ENCODE measurements around the gene R3HDM4. TPM values are rescaled to one million over a fixed set of nuclear protein-coding genes. Genes with fewer than 3 reads are reported as not detected.
"Not testable (repeated sequence)": the region's sequence is repeated elsewhere in the genome, so short reads cannot be mapped to it uniquely, and the experiment has no call there.

The R3HDM4 gene
- total RNA-seq, 2 donors from 2014 or later = 48.4 to 68.3 TPM

DNA sequence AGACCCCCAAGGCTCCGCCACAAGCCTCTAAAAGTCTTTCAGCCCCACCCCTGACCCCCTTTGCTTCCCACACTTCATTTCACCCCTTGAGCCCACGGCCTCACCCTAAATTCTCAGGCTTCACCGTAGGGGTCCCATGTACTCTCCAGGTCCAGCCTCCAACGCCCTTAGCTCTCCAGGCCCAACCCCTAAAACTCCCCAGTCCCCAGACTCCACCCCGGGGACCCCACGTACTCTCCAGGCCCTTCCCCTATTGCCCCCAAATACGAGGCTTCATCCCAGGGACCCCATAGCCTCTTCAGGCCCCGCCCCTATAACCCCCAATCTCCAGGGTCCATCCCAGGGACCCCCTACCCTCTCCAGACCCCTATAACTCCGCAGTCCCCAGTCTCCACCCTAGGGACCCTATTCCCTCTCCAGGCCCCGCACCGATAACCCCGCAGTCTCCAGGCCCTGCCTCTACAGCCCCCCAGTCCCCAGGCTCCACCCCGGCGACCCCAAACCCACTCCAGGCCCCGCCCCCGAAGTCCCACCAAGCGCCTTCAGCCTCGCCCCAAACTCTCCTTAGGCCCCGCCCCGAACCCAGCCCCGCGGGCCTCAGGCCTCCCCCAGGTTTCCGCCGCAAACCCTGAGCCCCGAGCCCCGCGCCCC, 20.7 kb downstream of the R3HDM4 start:
- no peak for ATAC-seq
- DNase-seq (ENCODE audit: low spot score) = no peak
- no peaks in the 10 kb centered on the region for H3K27me3 Mint-ChIP-seq
- H3K4me1 Mint-ChIP-seq (ENCODE audit: low read depth in 2 of 2) = peaks cover 12 to 14% of the 10 kb centered on the region in 2 donors
- peak overlapping the region; percentile 86 for H3K4me3 Mint-ChIP-seq
- no peaks in the 10 kb centered on the region for H3K9me3 Mint-ChIP-seq
- no peaks in the 10 kb centered on the region for H3K36me3 Mint-ChIP-seq
- H3K27ac Mint-ChIP-seq = peak overlapping the region; percentile 98 to 99

DNA sequence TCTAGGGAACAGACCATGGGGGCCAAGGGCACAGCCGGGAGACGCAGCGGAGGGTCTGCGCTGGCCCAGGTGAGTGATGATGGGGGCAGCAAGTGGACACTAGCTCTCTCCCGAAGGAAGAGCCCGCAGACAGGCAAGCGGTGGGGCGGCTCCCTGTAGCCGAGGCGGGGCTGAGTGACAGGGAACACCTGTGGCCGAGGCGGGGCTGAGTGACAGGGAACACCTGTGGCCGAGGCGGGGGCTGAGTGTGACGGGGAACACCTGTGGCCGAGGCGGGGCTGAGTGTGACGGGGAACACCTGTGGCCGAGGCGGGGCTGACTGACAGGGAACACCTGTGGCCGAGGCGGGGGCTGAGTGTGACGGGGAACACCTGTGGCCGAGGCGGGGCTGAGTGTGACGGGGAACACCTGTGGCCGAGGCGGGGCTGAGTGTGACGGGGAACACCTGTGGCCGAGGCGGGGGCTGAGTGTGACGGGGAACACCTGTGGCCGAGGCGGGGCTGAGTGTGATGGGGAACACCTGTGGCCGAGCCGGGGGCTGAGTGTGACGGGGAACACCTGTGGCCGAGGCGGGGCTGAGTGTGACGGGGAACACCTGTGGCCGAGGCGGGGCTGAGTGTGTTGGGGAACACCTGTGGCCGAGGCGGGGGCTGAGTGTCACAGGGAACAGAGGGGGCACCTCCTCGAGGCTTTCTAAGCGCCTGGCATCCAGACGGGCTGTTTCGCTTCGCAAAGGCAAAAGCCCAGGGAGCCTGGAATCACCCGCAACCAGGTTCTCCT, 21.4 kb downstream of the R3HDM4 start:
- peak overlapping the region; percentile 98 to 99 for H3K27ac Mint-ChIP-seq
- H3K4me1 Mint-ChIP-seq (ENCODE audit: low read depth in 2 of 2) = peaks cover 12 to 14% of the 10 kb centered on the region in 2 donors
- not testable (repeated sequence) for ATAC-seq

DNA sequence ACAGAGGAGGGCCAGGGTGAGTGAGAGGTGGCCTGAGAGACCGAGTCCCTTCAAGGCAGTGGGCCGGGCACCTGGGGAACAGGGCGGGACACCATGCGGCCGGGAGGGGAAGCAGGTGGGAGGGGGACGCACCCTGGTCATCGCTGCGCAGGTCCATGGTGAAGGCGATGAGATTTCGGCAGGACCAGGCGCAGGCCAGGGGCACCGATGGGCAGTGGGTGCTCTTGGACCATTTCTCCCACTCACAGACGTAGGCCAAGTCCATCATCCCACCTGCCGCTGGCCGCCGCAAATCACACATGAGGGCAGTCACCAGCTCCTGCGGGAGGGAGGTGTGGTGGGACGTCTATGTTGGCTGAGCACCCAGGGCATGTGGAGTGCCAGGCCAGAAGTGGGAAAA, 22.2 kb downstream of the R3HDM4 start:
- no peak for ATAC-seq
- DNase-seq (ENCODE audit: low spot score) = no peak
- Mint-ChIP-seq H3K4me1 (ENCODE audit: low read depth in 2 of 2) (peaks cover 12 to 14% of the 10 kb centered on the region in 2 donors), H3K4me3 (peak overlapping the region; percentile 56), H3K27ac (peak overlapping the region; percentile 35 to 63), H3K27me3 (no peaks in the 10 kb centered on the region), H3K9me3 (no peaks in the 10 kb centered on the region), H3K36me3 (no peaks in the 10 kb centered on the region)

More for the DNA sequence above, 21.4 kb downstream of the R3HDM4 start:
- not testable (repeated sequence) for H3K36me3 Mint-ChIP-seq; DNase-seq (ENCODE audit: low spot score); H3K27me3 Mint-ChIP-seq; H3K9me3 Mint-ChIP-seq
- peak overlapping the region; percentile 86 for H3K4me3 Mint-ChIP-seq

DNA sequence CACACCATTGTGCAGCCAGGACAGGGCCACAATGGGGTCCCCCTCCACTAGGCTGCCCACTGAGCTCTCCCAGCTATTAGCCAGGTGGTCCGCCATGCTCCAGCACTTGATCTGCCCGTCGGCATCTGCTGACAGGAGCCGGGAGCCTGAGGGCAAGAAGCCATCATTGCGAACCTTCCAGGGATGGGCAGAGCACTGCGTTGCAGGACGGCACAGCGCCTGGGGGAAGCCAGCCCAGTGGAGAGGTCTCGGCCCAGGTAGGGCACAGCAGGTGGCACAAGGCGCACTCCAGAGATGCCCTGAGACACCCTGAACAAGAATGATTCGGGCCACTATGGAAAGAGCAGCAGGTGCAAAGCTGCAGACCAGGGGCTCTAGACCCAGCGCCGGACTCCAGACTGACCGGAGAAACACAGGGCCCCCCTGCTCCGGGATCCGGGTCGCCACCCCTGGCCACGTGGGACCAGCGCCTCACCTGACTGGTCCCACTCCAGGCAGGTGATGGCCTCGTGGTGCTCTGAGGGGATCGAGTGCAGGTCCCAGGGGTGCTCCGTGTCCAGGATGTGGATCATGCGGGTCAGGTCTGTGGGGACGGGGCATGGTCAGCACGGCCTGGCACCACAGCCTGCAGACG, 23.2 kb downstream of the R3HDM4 start:
- H3K4me1 Mint-ChIP-seq (ENCODE audit: low read depth in 2 of 2) = peaks cover 12 to 14% of the 10 kb centered on the region in 2 donors
- no peaks in the 10 kb centered on the region for H3K36me3 Mint-ChIP-seq
- ATAC-seq (no peak), DNase-seq (ENCODE audit: low spot score) (no peak)
- no peak overlapping the region for H3K4me3 Mint-ChIP-seq
- H3K27ac Mint-ChIP-seq = no peak overlapping the region
- H3K27me3 Mint-ChIP-seq = no peaks in the 10 kb centered on the region
- no peaks in the 10 kb centered on the region for H3K9me3 Mint-ChIP-seq

DNA sequence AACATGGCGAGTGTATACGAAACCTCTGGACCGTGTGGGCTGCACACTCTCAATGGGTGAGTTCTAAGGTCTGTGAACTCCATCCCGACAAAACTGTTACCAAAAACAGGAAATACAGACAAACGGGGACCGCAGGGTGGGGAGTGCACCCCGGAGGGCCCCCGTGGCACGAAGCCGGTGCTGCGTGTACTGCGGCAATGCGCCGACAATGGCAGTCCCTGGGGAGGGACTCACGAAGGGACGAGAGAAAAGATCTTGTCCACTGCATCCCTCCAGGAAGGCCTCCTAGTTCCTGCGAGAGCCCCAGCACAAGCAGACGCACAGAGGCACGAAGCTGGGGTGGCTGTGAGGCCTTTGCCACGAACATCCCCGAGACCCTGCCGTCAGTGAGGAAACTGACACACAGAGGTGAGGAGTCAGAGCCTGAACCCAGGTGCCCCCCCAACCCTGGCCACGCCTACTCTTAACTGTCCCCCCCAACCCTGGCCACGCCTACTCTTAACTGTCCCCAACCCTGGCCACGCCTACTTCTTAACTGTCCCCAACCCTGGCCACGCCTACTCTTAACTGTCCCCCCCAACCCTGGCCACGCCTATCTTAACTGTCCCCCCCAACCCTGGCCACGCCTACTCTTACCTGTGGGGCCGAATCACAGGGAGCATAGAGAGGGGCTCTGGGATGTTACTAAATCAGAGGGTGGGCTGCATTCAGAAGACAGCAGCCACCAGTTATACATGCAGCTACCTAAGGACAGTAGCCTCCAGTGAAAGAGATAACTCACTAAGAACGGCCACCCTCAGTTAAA, 24.2 kb downstream of the R3HDM4 start:
- Mint-ChIP-seq H3K36me3 (no peaks in the 10 kb centered on the region), H3K27me3 (no peaks in the 10 kb centered on the region), H3K4me3 (no peak overlapping the region), H3K27ac (no peak overlapping the region), H3K9me3 (no peaks in the 10 kb centered on the region), H3K4me1 (ENCODE audit: low read depth in 2 of 2) (peaks cover 12 to 13% of the 10 kb centered on the region in 2 donors)
- ATAC-seq (no peak), DNase-seq (ENCODE audit: low spot score) (no peak)

DNA sequence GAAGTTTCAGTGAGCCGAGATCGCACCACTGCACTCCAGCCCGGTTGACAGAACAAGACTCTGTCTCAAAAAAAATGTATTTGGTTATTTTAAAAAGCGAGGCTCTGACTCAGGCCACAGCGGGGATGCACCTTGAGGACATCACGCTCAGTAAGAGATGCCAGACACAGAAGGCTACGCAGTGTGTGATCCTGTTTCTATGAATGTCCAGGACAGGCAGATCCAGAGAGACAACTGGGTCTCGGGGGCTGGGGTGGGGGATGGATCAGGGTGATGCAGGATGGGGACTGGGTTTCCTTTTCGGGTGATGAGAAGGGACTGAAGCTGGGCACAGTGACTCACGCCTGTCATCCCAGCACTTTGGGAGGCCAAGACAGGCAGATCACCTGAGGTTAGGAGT, 25.4 kb downstream of the R3HDM4 start:
- peaks cover 2 to 4% of the 10 kb centered on the region in 2 donors for H3K4me1 Mint-ChIP-seq (ENCODE audit: low read depth in 2 of 2)
- H3K27me3 Mint-ChIP-seq = no peaks in the 10 kb centered on the region
- H3K36me3 Mint-ChIP-seq = no peaks in the 10 kb centered on the region
- H3K9me3 Mint-ChIP-seq = no peaks in the 10 kb centered on the region
- ATAC-seq (no peak), DNase-seq (ENCODE audit: low spot score) (no peak)
- H3K4me3 Mint-ChIP-seq = no peak overlapping the region
- H3K27ac Mint-ChIP-seq = no peak overlapping the region

DNA sequence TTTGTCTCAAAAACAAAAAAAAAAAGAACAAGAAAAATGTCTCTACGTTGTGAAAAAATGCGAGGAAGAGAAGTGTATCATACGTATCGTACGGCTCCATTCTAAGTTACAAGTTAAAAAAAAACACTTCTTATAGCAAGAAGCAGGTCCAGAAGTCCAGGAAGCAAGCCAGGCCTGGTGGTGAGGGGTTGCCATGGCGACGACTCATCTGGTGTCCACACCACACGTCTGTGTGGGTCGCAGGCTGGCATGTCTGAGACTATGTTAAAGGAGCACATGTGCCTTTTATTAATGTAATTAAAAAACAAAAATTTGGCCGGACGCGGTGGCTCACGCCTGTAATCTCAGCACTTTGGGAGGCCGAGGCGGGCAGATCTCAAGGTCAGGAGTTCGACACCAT, 25.9 kb downstream of the R3HDM4 start:
- no peak for ATAC-seq
- Mint-ChIP-seq H3K27ac (no peak overlapping the region), H3K4me3 (no peak overlapping the region), H3K9me3 (no peaks in the 10 kb centered on the region), H3K27me3 (no peaks in the 10 kb centered on the region), H3K4me1 (ENCODE audit: low read depth in 2 of 2) (peaks cover under 1% of the 10 kb centered on the region in 2 donors), H3K36me3 (no peaks in the 10 kb centered on the region)
- no peak for DNase-seq (ENCODE audit: low spot score)

DNA sequence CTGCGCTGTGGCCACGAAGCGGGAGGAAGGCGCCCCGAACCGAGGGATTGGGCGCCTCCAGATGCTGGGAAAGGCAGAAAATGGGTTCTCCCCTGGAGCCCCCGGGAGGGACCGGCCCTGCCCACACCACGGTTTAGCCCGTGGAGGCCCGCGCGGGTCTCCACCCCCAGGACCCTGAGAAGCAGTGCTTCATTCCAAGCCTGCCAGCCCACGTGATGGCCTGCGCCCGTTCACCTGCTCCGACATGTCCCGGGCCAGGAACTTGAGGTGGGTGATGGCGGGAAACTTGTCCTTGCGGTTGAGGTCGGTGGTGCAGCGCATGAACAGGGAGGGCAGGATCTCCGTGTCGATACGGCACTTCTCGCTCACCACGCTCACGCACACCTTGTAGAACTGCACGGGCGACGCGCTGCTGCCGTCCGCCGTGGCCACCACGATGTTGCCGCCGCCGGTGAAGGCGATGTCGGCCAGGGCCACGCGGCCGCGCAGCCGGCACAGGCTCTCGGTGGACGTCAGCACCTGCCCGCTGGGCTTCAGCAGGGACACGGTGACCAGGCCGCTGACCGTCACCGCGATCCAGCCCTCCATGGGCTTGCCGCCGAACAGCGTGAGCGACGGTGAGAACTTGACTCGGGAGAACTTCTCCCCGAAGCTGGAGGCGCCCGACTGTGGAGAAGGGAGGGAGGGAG, 27.3 kb downstream of the R3HDM4 start:
- Mint-ChIP-seq H3K27me3 (no peaks in the 10 kb centered on the region), H3K4me3 (no peak overlapping the region), H3K4me1 (ENCODE audit: low read depth in 2 of 2) (no peaks in the 10 kb centered on the region), H3K27ac (no peak overlapping the region), H3K36me3 (no peaks in the 10 kb centered on the region), H3K9me3 (no peaks in the 10 kb centered on the region)
- DNase-seq (ENCODE audit: low spot score) (no peak), ATAC-seq (no peak)

DNA sequence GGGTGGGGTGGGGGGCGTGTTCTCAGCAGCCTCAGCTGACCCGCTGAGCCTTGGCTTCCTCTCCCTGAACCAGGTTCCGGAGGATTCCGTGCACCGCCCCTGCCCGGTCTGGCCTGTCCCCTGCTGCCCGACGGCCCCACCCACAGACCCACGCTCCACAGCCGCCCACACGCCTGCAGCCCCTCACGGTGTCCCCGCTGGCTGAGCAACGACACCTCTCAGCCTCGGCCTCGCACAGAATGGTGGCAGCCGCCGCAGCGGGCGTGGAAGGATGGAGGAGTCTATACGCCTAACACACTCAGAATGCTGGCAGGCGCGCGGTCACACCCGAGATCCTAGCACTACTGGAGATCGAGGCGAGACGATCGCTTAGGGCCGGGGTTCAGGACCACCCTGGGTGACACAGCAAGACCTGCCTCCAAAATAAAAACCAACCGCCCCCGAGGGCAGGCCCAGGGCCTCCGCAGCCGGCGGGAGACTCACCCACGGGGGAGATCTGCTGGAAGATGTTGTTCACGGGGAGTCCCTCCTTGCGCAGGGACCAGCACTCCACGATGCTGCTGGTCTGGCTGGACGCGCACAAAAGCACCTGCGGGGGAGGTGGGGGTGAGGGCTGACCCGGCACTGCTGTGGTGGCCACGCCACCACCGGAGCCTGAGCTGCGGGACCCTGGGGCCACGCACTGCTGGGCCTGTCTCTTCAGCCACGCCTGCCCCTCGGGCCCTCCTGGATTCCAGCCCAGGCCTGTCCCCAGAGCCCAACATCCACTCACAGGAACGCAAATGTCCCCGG, 28.4 kb downstream of the R3HDM4 start:
- Mint-ChIP-seq H3K27me3 (no peaks in the 10 kb centered on the region), H3K9me3 (no peaks in the 10 kb centered on the region), H3K4me3 (no peak overlapping the region), H3K36me3 (no peaks in the 10 kb centered on the region), H3K27ac (no peak overlapping the region), H3K4me1 (ENCODE audit: low read depth in 2 of 2) (no peaks in the 10 kb centered on the region)
- ATAC-seq = peak in 1 of 2 donors; percentile 3
- no peak for DNase-seq (ENCODE audit: low spot score)

DNA sequence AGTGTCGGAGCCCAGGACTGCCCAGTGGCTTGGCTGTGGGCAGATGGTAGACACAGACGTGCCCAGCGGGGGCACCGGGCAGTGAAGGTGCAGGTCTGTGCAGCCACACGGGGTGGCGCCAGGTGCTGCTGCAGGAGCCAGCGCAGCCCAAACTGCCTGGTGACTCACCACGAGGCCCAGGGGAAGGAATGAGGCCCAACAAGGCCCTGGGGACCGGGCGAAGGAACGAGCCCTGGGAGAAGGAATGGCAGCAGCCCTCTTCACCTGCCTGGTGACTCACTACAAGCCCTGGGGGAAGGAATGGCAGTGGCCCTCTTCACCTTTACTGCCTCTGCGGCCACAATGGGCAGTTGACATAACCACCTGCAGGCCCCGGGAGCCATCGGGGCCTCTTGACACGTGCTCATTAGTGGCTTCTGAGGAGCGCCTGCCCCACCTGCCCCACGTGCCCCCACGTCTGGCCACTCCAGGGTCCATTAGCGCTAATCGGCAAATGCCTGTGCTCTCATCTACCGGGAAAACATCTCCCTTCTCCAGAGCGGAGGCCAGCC, 29.3 kb downstream of the R3HDM4 start:
- no peak overlapping the region for H3K27ac Mint-ChIP-seq
- H3K4me1 Mint-ChIP-seq (ENCODE audit: low read depth in 2 of 2) = no peaks in the 10 kb centered on the region
- no peaks in the 10 kb centered on the region for H3K36me3 Mint-ChIP-seq
- ATAC-seq = peak in 1 of 2 donors; percentile 4
- no peak for DNase-seq (ENCODE audit: low spot score)
- no peaks in the 10 kb centered on the region for H3K27me3 Mint-ChIP-seq
- no peaks in the 10 kb centered on the region for H3K9me3 Mint-ChIP-seq
- no peak overlapping the region for H3K4me3 Mint-ChIP-seq

DNA sequence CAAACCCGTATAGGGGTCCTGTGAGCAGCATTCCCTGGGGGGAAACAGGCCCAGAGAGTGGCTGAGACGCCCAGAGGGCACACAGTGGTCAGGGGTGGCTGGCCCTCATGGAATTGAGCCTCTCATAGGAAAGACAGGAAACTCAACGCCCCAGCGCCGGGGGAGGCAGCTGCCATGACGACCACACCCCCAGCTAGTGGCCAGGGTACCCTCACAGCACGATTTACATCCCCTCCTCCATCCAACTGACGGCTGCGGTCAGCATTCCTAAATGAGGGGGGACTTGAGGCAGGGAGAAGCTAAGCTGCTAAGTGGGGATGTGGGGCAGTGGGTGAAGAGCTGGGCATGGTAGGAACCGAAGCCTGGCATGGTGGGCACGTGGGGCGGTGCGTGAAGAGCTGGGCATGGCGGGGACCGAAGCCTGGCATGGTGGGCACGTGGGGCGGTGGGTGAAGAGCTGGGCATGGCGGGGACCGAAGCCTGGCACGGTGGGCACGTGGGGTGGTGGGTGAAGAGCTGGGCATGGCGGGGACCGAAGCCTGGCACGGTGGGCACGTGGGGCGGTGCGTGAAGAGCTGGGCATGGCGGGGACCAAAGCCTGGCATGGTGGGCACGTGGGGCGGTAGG, 30.0 kb downstream of the R3HDM4 start:
- no peaks in the 10 kb centered on the region for H3K9me3 Mint-ChIP-seq
- no peaks in the 10 kb centered on the region for H3K27me3 Mint-ChIP-seq
- no peak overlapping the region for H3K27ac Mint-ChIP-seq
- no peaks in the 10 kb centered on the region for H3K4me1 Mint-ChIP-seq (ENCODE audit: low read depth in 2 of 2)
- no peaks in the 10 kb centered on the region for H3K36me3 Mint-ChIP-seq
- no peak for ATAC-seq
- H3K4me3 Mint-ChIP-seq = no peak overlapping the region
- no peak for DNase-seq (ENCODE audit: low spot score)

Measured in natural killer cell treated with Interleukin-12 subunit alpha and Interleukin-12 subunit beta and Interleukin-15 and Interleukin-18, amount 100 ng/mL, for 72 hours (primary cell).